BLaER1 (cell line): ENCODE results near the gene ZFP36.
"Not testable (repeated sequence)": the region's sequence is repeated elsewhere in the genome, so short reads cannot be mapped to it uniquely, and the experiment has no call there.

Experiments used
- H3K27ac ChIP-seq: shearing (Covaris generic); formaldehyde crosslinking; 2 replicates; pipeline ENCODE4 v1.8.1; 2022
- H3K27me3 ChIP-seq: shearing (Covaris generic); formaldehyde crosslinking; 2 replicates; pipeline ENCODE4 v1.8.1; 2022
- H3K36me3 ChIP-seq: shearing (Covaris generic); formaldehyde crosslinking; 2 replicates; pipeline ENCODE4 v1.8.1; 2022
- H3K4me1 ChIP-seq: shearing (Covaris generic); formaldehyde crosslinking; 2 replicates; pipeline ENCODE4 v1.8.1; 2022
- H3K4me2 ChIP-seq: shearing (Covaris generic); formaldehyde crosslinking; 2 replicates; pipeline ENCODE4 v1.8.1; 2022
- H3K4me3 ChIP-seq: shearing (Covaris generic); formaldehyde crosslinking; 2 replicates; pipeline ENCODE4 v1.8.1; 2022
- H3K9ac ChIP-seq: shearing (Covaris generic); formaldehyde crosslinking; 2 replicates; pipeline ENCODE4 v1.8.1; 2022
- H3K9me3 ChIP-seq: shearing (Covaris generic); formaldehyde crosslinking; 2 replicates; pipeline ENCODE4 v1.8.1; 2022
- H4K20me1 ChIP-seq: shearing (Covaris generic); formaldehyde crosslinking; 2 replicates; pipeline ENCODE4 v1.8.1; 2022
- Cebpa-rat ChIP-seq: shearing (Covaris generic); IDR thresholded peaks from 2 replicates; pipeline ENCODE4 v1.8.1; 2022

Gene ZFP36

GRCh38 chr19:39445196-39446111, 38.8 kb downstream of the ZFP36 start, which contains the start of gene SUPT5H:
TSS of gene SUPT5H (plus strand) at chr19:39445582. CDS start at chr19:39445891, 309 bp downstream.
- peaks cover 47% of the 10 kb centered on the region for H4K20me1 ChIP-seq
- H3K27me3 ChIP-seq = no peaks in the 10 kb centered on the region
- H3K36me3 ChIP-seq = peaks cover 39% of the 10 kb centered on the region
- peak within 1 kb of the TSS; percentile 99 for H3K9ac ChIP-seq
- H3K4me3 ChIP-seq = peak within 1 kb of the TSS; percentile 81
- no peak for TF ChIP-seq Cebpa-rat
- H3K27ac ChIP-seq = peak within 1 kb of the TSS; percentile 96
- H3K9me3 ChIP-seq = no peaks in the 10 kb centered on the region
- peaks cover 62% of the 10 kb centered on the region for H3K4me1 ChIP-seq
- peak within 1 kb of the TSS; percentile 97 for H3K4me2 ChIP-seq

DNA sequence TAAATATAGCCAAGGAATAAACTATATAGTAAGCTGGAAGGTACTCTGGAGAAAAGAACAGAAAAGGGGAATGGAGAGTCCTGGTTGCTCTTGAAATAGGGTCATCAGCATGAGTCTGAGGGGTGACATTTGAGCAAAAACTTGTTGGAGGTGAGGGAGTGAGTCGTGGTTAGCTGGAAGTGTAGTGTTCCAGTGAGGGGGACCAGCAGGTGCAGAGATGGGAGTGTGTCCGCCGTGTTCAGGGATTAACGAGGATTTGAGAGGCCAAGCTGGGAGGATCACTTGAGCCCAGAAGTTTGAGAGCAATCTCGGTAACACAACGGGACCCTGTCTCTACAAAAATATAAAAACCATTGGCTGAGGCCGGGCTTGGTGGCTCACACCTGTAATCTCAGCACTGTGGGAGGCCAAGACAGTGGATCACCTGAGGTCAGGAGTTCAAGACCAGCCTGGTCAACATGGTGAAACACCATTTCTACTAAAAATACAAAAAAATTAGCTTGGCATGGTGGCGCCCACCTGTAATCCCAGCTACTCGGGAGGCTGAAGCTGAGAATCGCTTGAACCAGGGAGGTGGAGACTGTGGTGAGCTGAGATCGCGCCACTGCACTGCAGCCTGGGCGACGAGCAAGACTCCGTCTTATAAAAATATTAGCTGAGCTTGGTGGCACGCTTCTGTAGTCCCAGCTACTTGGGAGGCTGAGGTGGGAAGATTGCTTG, 39.9 kb downstream of the ZFP36 start:
- peaks cover 58% of the 10 kb centered on the region for H4K20me1 ChIP-seq
- H3K36me3 ChIP-seq = peaks cover 48% of the 10 kb centered on the region
- peaks cover 53% of the 10 kb centered on the region for H3K4me1 ChIP-seq
- peak overlapping the region; percentile 81 for H3K4me3 ChIP-seq
- H3K9ac ChIP-seq = peak overlapping the region; percentile 99
- TF ChIP-seq Cebpa-rat = no peak
- H3K27ac ChIP-seq = peak overlapping the region; percentile 96
- peak overlapping the region; percentile 96 for H3K4me2 ChIP-seq
- no peaks in the 10 kb centered on the region for H3K9me3 ChIP-seq
- H3K27me3 ChIP-seq = no peaks in the 10 kb centered on the region

- Histone ChIP-seq H3K27me3 (no peaks in the 10 kb centered on the region), H3K4me1 (peaks cover 53% of the 10 kb centered on the region), H4K20me1 (peaks cover 75% of the 10 kb centered on the region), H3K4me3 (no peak overlapping the region), H3K27ac (no peak overlapping the region), H3K4me2 (peak overlapping the region; percentile 96), H3K9me3 (no peaks in the 10 kb centered on the region), H3K36me3 (peaks cover 65% of the 10 kb centered on the region), H3K9ac (peak overlapping the region; percentile 9; the same call in 1 of the 2 replicates)
- no peak for TF ChIP-seq Cebpa-rat
Observed at GRCh38 chr19:39448271-39448670, 41.6 kb downstream of the ZFP36 start.

DNA sequence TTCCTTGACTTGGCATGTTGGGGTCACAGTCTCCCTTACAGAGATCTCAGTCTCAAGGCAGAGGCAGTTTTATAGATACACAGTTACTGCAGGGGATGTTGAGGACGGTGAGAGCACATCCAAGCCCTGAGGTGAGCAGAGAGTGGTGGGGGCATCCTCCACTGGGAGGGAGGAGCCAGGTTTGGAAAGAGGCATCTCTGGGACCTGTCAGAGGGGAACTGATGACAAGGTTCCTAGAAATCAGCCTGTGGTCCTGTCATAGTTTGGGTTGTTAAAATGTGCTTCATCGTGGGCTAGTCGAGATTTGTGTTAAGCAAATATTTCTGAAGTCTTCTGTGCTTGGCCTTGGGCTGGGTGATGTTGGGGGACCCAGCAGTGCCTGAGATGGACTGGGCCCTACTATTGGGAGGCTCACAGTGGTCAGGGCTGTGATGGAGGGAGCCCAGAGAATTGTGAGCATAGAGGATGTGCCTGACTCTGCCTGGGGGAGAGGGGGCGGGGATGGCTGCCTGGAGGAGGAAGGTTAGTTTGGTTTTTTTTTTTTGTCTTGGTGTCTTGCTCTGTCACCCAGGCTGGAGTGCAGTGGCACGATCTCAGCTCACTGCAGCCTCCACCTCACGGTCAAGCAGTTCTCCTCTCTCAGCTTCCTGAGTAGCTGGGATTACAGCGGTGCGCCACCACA, 42.6 kb downstream of the ZFP36 start:
- H3K27me3 ChIP-seq = no peaks in the 10 kb centered on the region
- H3K36me3 ChIP-seq = peaks cover 75% of the 10 kb centered on the region
- H3K4me1 ChIP-seq = peaks cover 46% of the 10 kb centered on the region
- H3K4me2 ChIP-seq = 0 out of 2 replicates have a peak overlapping the region, but pooled peaks have one; percentile 96
- no peaks in the 10 kb centered on the region for H3K9me3 ChIP-seq
- H4K20me1 ChIP-seq = peaks cover 85% of the 10 kb centered on the region
- H3K9ac ChIP-seq = 0 out of 2 replicates have a peak overlapping the region, but pooled peaks have one; percentile 0
- H3K27ac ChIP-seq = no peak overlapping the region
- TF ChIP-seq Cebpa-rat = no peak
- no peak overlapping the region for H3K4me3 ChIP-seq

GRCh38 chr19:39451257-39451656, 44.6 kb downstream of the ZFP36 start:
- not testable (repeated sequence) for H3K27ac ChIP-seq, H3K27me3 ChIP-seq, H3K4me3 ChIP-seq, H3K4me2 ChIP-seq, H3K9ac ChIP-seq, H3K9me3 ChIP-seq
- Histone ChIP-seq H3K4me1 (peaks cover 41% of the 10 kb centered on the region), H4K20me1 (peaks cover 100% of the 10 kb centered on the region), H3K36me3 (peaks cover 95% of the 10 kb centered on the region)
